ENCODE results near the gene LRRC7.

- TF ChIP-seq POLR2A (IDR thresholded peaks at IDR 0.05) (no peak), CTCF (IDR thresholded peaks at IDR 0.05) (no peak), EP300 (IDR thresholded peaks at IDR 0.05) (no peak)
Observed at GRCh38 chr1:69852706-69853105, 285.0 kb downstream of the LRRC7 start.
